A673 (cell line): ENCODE measurements around the gene DDX51. TPM values are rescaled to one million over a fixed set of nuclear protein-coding genes. Genes with fewer than 3 reads are reported as not detected.
A peak's percentile ranks its signal among the peaks of the same experiment; 100 is the strongest.

Source experiments
- BruUV-seq: library from RNA; stranded (reverse); fragments of 400-500 nt; replicated peaks from 2 replicates; lab custom pipeline; 2021; lab: Mats Ljungman, UMichigan
- CTCF ChIA-PET: fragments of 300-600 bp; sonication (Branson Sonifier 250); formaldehyde crosslinking; loops from one replicate; lab custom pipeline; 2022; ENCODE audit warnings: antibody characterized with exemption; lab: Charles Lee
- POLR2A ChIA-PET: fragments of 300-600 bp; sonication (Branson Sonifier 250); formaldehyde crosslinking; loops from one replicate; lab custom pipeline; 2022; ENCODE audit warnings: antibody characterized with exemption; ENCODE audit not compliant: low non-redundant PET; lab: Charles Lee
- DNase-seq: peaks from one replicate; pipeline ENCODE4 v3.0.0-alpha.2; 2015; ENCODE audit warnings: low spot score
- H3K27ac ChIP-seq: fragments of 200-600 bp; sonication (generic); 2 replicates; pipeline ENCODE4 v1.5.1; 2016; ENCODE audit warnings: mixed run types, low read depth, mild to moderate bottlenecking, mixed read lengths, antibody characterized with exemption, low read length; ENCODE audit not compliant: poor library complexity, severe bottlenecking
- H3K27me3 ChIP-seq: fragments of 200-600 bp; sonication (generic); replicated peaks from 2 replicates; pipeline ENCODE4 v1.6.1; 2017; ENCODE audit warnings: mixed run types, low read depth, mild to moderate bottlenecking, mixed read lengths, antibody characterized with exemption, low read length; ENCODE audit not compliant: insufficient read depth, poor library complexity
- H3K36me3 ChIP-seq: fragments of 200-600 bp; sonication (generic); 2 replicates; pipeline ENCODE4 v1.6.1; 2016; ENCODE audit warnings: mixed run types, mild to moderate bottlenecking, mixed read lengths, antibody characterized with exemption, low read length; ENCODE audit not compliant: insufficient read depth, poor library complexity, severe bottlenecking
- H3K4me1 ChIP-seq: fragments of 200-600 bp; sonication (generic); 2 replicates; pipeline ENCODE4 v1.6.1; 2017; ENCODE audit warnings: mixed run types, mild to moderate bottlenecking, mixed read lengths, antibody characterized with exemption, low read length; ENCODE audit not compliant: insufficient read depth, poor library complexity, severe bottlenecking
- H3K4me3 ChIP-seq: fragments of 200-600 bp; sonication (generic); 2 replicates; pipeline ENCODE4 v1.5.1; 2016; ENCODE audit warnings: low read depth, mixed run types, mild to moderate bottlenecking, mixed read lengths, low read length; ENCODE audit not compliant: poor library complexity, severe bottlenecking
- H3K9me3 ChIP-seq: fragments of 200-600 bp; sonication (generic); 2 replicates; pipeline ENCODE4 v1.6.1; 2016; ENCODE audit warnings: mixed run types, low read depth, mild to moderate bottlenecking, mixed read lengths, antibody characterized with exemption, low read length; ENCODE audit not compliant: poor library complexity, severe bottlenecking
- EZH2 ChIP-seq: fragments of 200-600 bp; sonication (generic); IDR thresholded peaks from 2 replicates; pipeline ENCODE4 v1.6.1; 2017; ENCODE audit warnings: borderline replicate concordance, low read depth, mild to moderate bottlenecking, mixed read lengths, antibody characterized with exemption, low read length; ENCODE audit not compliant: poor library complexity, severe bottlenecking
- intact Hi-C: fragments of 100-400 bp; cut with micrococcal nuclease; formaldehyde crosslinking; loops from one replicate; pipeline ENCODE4 v1.10.0; 2022; ENCODE audit not compliant: unreplicated experiment
- total RNA-seq: library from RNA; stranded (reverse); gene quantifications from 2 replicates; pipeline ENCODE4 v1.2.3, GENCODE V29; 2021
- TF ChIP-seq, protein P1 (sequence below): fragments of 300-800, 200-600 bp; sonication (generic); conservative IDR thresholded peaks from 2 replicates; pipeline ENCODE4 v1.5.1; 2017; ENCODE audit warnings: low read depth, mild to moderate bottlenecking, antibody characterized with exemption, low read length, moderate library complexity, mixed read lengths

The DDX51 gene
- total RNA-seq, 1 experiment from 2014 or later, result 38.9 TPM

DNA sequence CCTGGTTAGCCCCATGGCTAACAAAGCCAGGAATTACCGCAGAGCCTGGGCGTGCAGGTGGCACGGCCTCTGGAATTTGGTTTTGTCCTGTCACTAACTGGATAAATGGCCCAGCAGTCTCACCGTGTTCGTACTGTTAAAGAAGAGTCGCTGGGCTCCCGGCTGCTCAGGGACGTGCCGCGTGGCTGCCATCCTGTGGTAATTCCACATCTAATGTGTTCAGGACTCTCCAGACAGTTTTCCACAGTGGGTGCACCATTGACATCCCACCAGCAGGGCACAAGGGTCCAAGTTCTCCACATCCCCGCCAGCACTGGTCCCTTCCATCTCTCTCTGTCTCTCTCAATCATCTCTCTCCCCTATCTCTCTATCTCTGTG, 19.8 kb upstream of the DDX51 start:
- Histone ChIP-seq H3K9me3 (no peaks in the 10 kb centered on the region), H3K4me3 (no peak overlapping the region), H3K36me3 (no peaks in the 10 kb centered on the region), H3K4me1 (peaks cover 7% of the 10 kb centered on the region), H3K27me3 (no peaks in the 10 kb centered on the region), H3K27ac (no peak overlapping the region)
- intact Hi-C loops, result no loop called here
- peak; percentile 51 for DNase-seq
- ChIA-PET CTCF (no interaction called here), POLR2A (interaction anchor here (0.6 kb wide), 1 partner anchor 209 kb away, joined by 8 read pairs; no protein-coding TSS in a partner anchor)
- no TSS peak for BruUV-seq
- TF ChIP-seq EZH2, result no peak
- TF ChIP-seq, protein P1, sequence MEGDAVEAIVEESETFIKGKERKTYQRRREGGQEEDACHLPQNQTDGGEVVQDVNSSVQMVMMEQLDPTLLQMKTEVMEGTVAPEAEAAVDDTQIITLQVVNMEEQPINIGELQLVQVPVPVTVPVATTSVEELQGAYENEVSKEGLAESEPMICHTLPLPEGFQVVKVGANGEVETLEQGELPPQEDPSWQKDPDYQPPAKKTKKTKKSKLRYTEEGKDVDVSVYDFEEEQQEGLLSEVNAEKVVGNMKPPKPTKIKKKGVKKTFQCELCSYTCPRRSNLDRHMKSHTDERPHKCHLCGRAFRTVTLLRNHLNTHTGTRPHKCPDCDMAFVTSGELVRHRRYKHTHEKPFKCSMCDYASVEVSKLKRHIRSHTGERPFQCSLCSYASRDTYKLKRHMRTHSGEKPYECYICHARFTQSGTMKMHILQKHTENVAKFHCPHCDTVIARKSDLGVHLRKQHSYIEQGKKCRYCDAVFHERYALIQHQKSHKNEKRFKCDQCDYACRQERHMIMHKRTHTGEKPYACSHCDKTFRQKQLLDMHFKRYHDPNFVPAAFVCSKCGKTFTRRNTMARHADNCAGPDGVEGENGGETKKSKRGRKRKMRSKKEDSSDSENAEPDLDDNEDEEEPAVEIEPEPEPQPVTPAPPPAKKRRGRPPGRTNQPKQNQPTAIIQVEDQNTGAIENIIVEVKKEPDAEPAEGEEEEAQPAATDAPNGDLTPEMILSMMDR, result peak; percentile 34; the same call in 1 of the 2 replicates

DNA sequence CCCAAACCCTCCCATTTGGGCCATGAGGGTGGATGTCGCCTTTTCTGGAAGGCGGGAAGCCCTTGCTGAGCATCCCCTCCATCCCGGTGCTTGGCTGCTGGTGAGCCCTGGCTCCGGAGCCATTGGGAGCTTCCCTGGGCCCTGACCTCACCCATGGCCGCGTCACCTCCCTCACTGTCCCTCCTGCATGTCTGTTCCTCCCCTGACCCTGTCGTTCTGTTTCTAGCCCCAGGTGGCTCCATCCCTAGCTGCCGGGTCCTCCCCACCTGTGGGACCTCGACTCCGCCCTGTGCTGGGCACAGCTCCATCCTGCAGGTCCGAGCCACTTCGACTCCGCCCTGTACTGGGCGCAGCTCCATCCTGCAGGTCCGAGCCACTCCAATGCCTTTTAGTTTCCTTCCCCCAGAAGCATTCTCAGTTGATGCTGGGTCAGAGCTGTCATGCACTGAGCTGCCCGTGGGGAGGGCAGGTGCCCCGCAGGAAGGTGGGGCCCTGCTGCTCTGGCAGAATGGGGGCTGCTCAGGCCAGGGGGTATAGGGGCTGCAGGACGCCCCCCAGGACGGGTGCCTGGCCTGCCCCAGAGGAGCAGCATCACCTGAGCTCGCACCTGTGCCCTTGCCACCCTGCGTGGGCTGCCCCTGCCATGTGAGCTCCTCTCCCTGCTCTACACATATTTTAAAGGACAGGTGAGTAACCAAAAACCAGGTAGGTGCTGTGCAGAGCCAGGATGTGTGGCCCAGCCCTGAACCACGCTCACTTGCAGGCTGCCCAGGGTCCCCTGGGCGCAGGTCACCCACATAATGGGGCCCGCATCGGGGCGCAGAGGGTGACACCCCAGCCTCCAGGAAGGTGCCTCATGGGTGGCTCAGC, 19.2 kb upstream of the DDX51 start:
- Histone ChIP-seq H3K9me3 (no peaks in the 10 kb centered on the region), H3K27ac (no peak overlapping the region), H3K36me3 (no peaks in the 10 kb centered on the region), H3K4me1 (peaks cover 7% of the 10 kb centered on the region), H3K4me3 (peak overlapping the region; percentile 13), H3K27me3 (no peaks in the 10 kb centered on the region)
- ChIA-PET POLR2A (interaction anchor here (0.6 kb wide), 1 partner anchor 210 kb away, joined by 8 read pairs; no protein-coding TSS in a partner anchor), CTCF (interaction anchor here (1.5 kb wide), 1 partner anchor 9 kb away, joined by 4 read pairs; no protein-coding TSS in a partner anchor)
- BruUV-seq, result no TSS peak
- DNase-seq, result no peak
- intact Hi-C loops, result no loop called here
- no peak for TF ChIP-seq EZH2
- TF ChIP-seq, protein P1, result no peak

DNA sequence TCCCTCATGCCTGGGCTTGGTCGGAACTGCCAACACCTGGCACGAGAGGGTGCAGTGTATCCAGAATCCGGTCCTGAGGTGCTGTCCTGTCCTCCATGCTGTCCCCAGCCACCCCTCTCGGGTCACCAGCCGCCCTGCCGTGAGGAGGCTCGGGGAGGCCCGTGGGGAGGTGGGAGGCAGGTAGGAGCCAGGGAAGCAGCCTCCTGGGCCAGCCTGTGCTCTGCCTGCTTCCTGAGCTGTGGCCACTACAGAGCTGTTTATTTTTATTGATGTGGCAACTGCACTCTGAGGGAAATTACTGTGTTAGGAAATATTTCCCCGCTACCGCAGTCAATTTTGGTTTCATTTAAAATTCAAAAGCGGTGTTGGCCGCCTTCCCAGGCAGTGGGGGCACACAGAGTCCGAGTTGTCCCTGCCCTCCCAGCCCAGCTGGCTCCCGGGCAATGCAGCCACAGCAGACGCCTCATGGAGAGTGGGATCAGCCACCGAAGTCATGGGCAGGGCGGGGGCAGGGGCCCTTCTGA, 18.5 kb upstream of the DDX51 start:
- Histone ChIP-seq H3K27ac (no peak overlapping the region), H3K9me3 (no peaks in the 10 kb centered on the region), H3K4me1 (peaks cover 7% of the 10 kb centered on the region), H3K4me3 (peak overlapping the region; percentile 13), H3K36me3 (no peaks in the 10 kb centered on the region), H3K27me3 (no peaks in the 10 kb centered on the region)
- TF ChIP-seq EZH2, result no peak
- TF ChIP-seq, protein P1, result no peak
- CTCF ChIA-PET, result interaction anchor here (1.5 kb wide), 1 partner anchor 9 kb away, joined by 4 read pairs; no protein-coding TSS in a partner anchor
- POLR2A ChIA-PET, result no interaction called here
- no TSS peak for BruUV-seq
- intact Hi-C loops, result no loop called here
- DNase-seq, result no peak
